Left kidney (tissue), 8 donors: ENCODE measurements around the gene HLA-DRA. TPM values are rescaled to one million over a fixed set of nuclear protein-coding genes. Genes with fewer than 3 reads are reported as not detected.

ENCODE experiments used
- DNase-seq: peaks from one replicate; pipeline ENCODE4 v3.0.0-alpha.2; 2013
- long read RNA-seq, 8 donors: transcript quantifications; one replicate each; lab custom pipeline, GENCODE V29; 2026
- polyA plus RNA-seq: library from polyadenylated mRNA; unstranded; fragments of 120-200 nt; gene quantifications from one replicate; pipeline ENCODE4 v1.2.1, GENCODE V29; 2013; ENCODE audit not compliant: insufficient read length

The HLA-DRA gene
- polyA plus RNA-seq = 58.9 TPM
- long read RNA-seq, donor 1, transcript HLA-DRA-202 (5 exons, 1,280 nt) = major isoform, 33 of 47 reads
- long read RNA-seq, donor 1, partial matches to known transcripts = 14 of 47 reads
- long read RNA-seq, donor 1, other reads (novel, unspliced or antisense) = 0 of 47 reads
- long read RNA-seq, donor 2, transcript HLA-DRA-202 (5 exons, 1,280 nt) = major isoform, 23 of 23 reads
- long read RNA-seq, donor 2, partial matches to known transcripts = 0 of 23 reads
- long read RNA-seq, donor 2, other reads (novel, unspliced or antisense) = 0 of 23 reads
- long read RNA-seq, donor 3, transcript HLA-DRA-202 (5 exons, 1,280 nt) = major isoform, 19 of 19 reads
- long read RNA-seq, donor 3, partial matches to known transcripts = 0 of 19 reads
- long read RNA-seq, donor 3, other reads (novel, unspliced or antisense) = 0 of 19 reads
- long read RNA-seq, donor 4, partial matches to known transcripts = 0 of 3 reads
- long read RNA-seq, donor 4, other reads (novel, unspliced or antisense) = 0 of 3 reads
- long read RNA-seq, donor 5, transcript HLA-DRA-202 (5 exons, 1,280 nt) = major isoform, 60 of 65 reads
- long read RNA-seq, donor 5, partial matches to known transcripts = 5 of 65 reads
- long read RNA-seq, donor 5, other reads (novel, unspliced or antisense) = 0 of 65 reads
- long read RNA-seq, donor 6, transcript HLA-DRA-202 (5 exons, 1,280 nt) = major isoform, 25 of 31 reads
- long read RNA-seq, donor 6, partial matches to known transcripts = 6 of 31 reads
- long read RNA-seq, donor 6, other reads (novel, unspliced or antisense) = 0 of 31 reads
- long read RNA-seq, donor 7, transcript HLA-DRA-202 (5 exons, 1,280 nt) = major isoform, 37 of 51 reads
- long read RNA-seq, donor 7, partial matches to known transcripts = 14 of 51 reads
- long read RNA-seq, donor 7, other reads (novel, unspliced or antisense) = 0 of 51 reads
- long read RNA-seq, donor 8, transcript HLA-DRA-202 (5 exons, 1,280 nt) = major isoform, 31 of 36 reads
- long read RNA-seq, donor 8, partial matches to known transcripts = 5 of 36 reads
- long read RNA-seq, donor 8, other reads (novel, unspliced or antisense) = 0 of 36 reads

GRCh38 chr6:32439602-32440214 is at the start of gene HLA-DRA:
Gene HLA-DRA, plus strand, starts transcription at chr6:32439887. Its CDS starts 64 bp downstream, at chr6:32439951.
- peak; percentile 62 for DNase-seq

- no peak for DNase-seq
Measured at GRCh38 chr6:32391505-32391904, 48.2 kb upstream of the HLA-DRA start.

- DNase-seq = peak; percentile 52
Measured at GRCh38 chr6:32393665-32394420, 45.8 kb upstream of the HLA-DRA start.

DNA sequence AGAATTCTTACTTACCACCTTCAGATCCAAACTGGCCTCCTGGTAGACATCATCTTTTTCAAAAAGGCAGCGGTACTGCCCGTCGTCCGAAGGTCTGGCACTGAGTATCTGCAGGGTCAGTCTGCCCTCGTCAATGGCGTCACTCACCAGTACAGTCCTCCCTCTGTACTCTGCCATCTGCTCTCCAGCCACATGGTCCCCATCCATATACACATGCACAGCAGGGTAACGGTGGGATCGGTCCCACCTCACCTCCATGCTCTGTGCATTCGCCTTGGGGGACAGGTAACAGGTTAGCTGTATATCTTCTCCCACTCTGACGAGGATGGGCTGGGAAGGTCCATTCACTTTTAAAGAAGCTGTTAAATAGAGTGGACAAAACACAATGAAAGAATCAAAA is 43.7 kb upstream of the HLA-DRA start:
- no peak for DNase-seq

GRCh38 chr6:32397252-32397920 is 42.3 kb upstream of the HLA-DRA start:
- DNase-seq = no peak

- no peak for DNase-seq
Measured at GRCh38 chr6:32401284-32401963, 38.3 kb upstream of the HLA-DRA start.

- no peak for DNase-seq
Measured at GRCh38 chr6:32402812-32403211, 36.9 kb upstream of the HLA-DRA start.

- DNase-seq = no peak
Measured at GRCh38 chr6:32405656-32406055, 34.0 kb upstream of the HLA-DRA start.

- no peak for DNase-seq
Measured at GRCh38 chr6:32406197-32406596, 33.5 kb upstream of the HLA-DRA start.

DNA sequence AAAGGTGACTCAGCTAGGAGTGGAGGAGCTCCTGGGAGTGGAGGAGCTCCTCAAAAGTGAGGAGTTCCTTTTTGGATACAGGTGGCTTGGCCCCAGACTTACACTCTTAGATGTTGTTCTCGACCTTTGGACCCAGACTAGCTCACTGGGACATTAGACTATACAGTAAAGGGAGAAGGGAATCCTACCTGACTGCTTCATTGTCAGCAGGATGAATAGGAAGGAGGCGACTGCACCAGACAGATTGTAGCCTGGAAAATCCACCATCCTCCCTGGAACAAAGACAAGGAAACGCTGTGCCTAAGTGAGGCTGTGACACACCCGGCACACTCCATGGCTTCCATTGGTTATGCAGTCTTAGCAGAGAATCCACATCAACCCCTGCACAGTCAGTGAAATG is 32.8 kb upstream of the HLA-DRA start, which contains the start of gene BTNL2:
Gene BTNL2 (minus strand): TSS at position 325 of the 400 bp plus-strand sequence. CDS start 58 bp downstream, at position 267.
- DNase-seq = no peak

GRCh38 chr6:32410906-32411305 is 28.8 kb upstream of the HLA-DRA start:
- no peak for DNase-seq

DNA sequence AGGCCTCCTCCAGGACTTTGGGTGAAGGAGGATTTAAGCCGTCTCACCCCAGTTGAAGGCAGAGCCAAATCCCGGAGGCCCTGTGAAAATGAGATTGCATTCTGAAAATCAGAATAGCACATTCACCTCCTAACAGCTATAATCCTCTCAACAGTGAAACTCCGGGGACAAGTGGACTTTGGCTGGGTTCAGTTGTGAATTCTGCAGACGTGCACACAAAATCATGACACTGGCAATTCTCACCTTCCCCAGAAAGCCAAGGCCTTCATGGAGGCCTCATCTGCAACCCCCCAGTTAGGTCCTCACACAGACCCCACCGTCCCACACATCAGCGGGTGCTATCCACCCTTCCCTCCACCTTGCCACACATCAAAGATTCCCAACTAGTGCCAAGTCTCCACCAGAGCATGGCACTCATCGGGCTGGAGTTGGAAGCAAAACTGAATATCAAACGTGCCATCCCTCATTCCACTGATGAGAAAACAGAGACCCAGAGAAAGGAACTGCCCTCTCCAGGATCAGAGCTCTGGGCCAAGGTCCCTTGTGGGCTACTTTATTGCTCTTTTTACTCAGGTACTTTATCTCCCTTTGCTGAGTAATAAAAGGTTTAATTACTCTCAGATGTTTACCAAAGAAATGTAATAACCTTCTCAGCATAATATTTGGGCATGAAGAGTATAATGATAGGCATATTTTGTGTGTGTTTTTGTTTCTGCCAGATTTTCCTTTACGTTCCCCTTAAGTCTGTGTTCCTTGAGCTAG is 27.9 kb upstream of the HLA-DRA start:
- no peak for DNase-seq

DNA sequence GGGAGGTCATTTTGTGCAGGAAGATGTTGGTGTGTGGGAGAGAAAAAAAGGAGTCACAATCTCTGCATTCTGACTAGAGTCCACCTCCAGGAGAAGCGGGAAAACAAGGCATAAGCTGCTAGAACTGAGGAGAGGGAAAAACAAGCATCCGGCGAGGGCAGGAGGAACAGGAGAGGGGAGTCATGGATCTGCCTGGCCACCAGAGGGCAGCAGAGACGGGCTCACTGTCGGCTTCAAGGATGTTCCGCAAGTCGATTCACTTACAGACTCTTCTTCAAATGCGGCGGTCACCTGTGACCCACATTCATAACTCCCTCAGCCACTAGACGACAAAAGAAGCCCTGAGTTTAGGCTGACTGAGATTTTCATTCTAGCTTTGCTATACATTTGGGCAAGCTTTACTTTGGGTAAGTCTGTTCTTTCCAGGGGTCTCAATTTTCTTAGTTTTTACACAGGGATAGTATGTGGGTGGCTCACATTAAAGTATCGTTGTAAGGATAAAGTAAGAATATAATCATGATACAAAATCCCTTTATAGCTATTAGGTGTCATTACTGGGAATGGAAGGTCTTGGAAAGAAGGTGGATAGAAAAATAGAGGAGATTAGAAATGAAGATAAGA is 26.1 kb upstream of the HLA-DRA start:
- DNase-seq = peak; percentile 71

GRCh38 chr6:32415521-32416019 is 24.1 kb upstream of the HLA-DRA start:
- DNase-seq = peak; percentile 76

GRCh38 chr6:32416036-32416435 is 23.7 kb upstream of the HLA-DRA start:
- no peak for DNase-seq

GRCh38 chr6:32424589-32425300 is 14.9 kb upstream of the HLA-DRA start:
- DNase-seq = no peak

DNA sequence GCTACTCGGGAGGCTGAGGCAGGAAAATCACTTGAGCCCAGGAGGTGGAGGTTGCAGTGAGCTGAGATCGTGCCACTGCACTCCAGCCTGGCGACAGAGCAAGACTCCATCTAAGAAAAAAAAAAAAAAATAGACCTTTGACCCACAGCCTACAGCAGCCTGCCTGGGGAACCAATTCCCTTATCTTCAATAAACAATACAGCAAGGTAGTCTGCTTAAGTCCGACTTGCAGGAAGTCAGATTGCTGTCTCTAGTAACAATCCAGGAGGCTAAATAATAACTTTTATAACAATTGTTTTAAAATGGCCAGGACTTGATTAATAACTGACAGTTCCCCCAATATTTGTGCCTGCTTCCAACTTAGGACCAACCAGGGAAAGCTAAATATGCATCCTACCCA is 13.3 kb upstream of the HLA-DRA start:
- DNase-seq = no peak

DNA sequence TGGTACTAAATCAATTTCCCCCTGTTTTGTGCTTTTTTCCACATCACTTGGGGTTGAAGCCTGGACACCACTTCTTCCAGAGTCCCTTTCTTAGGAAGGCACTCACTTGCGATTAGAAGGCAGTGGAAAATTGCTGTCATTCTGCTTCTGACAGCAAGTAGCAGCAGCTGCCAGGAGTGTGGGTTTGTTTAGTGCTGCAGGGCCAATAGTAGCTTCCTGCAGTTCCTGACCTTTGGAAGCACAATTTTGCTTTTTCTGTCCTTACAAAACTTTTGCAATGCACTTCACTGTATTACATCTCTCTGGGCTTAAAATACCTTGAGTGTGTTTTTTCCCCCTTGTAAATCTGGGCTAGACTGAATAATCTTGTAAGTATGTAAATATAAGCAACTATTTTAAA is 12.5 kb upstream of the HLA-DRA start:
- DNase-seq = no peak
